Smooth muscle cell (in vitro differentiated cells): ENCODE data around the gene CCNG1. TPM values are rescaled to one million over a fixed set of nuclear protein-coding genes. Genes with fewer than 3 reads are reported as not detected.

Experiments used
- DNase-seq: peaks from one replicate; lab custom pipeline; 2025; ENCODE audit not compliant: unreplicated experiment; lab: John Stamatoyannopoulos, UW
- H2AFZ ChIP-seq: fragments of 200-600 bp; sonication (generic); 2 replicates; pipeline ENCODE4 v1.6.0; 2016; ENCODE audit warnings: antibody characterized with exemption, low read depth, mild to moderate bottlenecking
- H3F3A ChIP-seq: fragments of 200-600 bp; sonication (generic); 2 replicates; pipeline ENCODE4 v1.6.0; 2017; ENCODE audit warnings: antibody characterized with exemption, low read depth
- H3K27ac ChIP-seq: fragments of 200-600 bp; sonication (generic); 2 replicates; pipeline ENCODE4 v1.5.1; 2016; ENCODE audit warnings: low read depth, mild to moderate bottlenecking
- H3K27me3 ChIP-seq: fragments of 200-600 bp; sonication (generic); 2 replicates; pipeline ENCODE4 v1.6.1; 2016; ENCODE audit warnings: low read depth, mild to moderate bottlenecking
- H3K36me3 ChIP-seq: fragments of 200-600 bp; sonication (generic); 2 replicates; pipeline ENCODE4 v1.5.1; 2016; ENCODE audit warnings: low read depth
- H3K4me1 ChIP-seq: fragments of 200-600 bp; sonication (generic); 2 replicates; pipeline ENCODE4 v1.5.1; 2016; ENCODE audit warnings: low read depth
- H3K4me2 ChIP-seq: fragments of 200-600 bp; sonication (generic); 2 replicates; pipeline ENCODE4 v1.6.0; 2016; ENCODE audit warnings: mild to moderate bottlenecking
- H3K4me3 ChIP-seq: fragments of 200-600 bp; sonication (generic); 2 replicates; pipeline ENCODE4 v1.5.1; 2016; ENCODE audit warnings: mild to moderate bottlenecking
- H3K79me2 ChIP-seq: fragments of 200-600 bp; sonication (generic); 2 replicates; pipeline ENCODE4 v1.6.0; 2016; ENCODE audit warnings: low read depth, mild to moderate bottlenecking
- H3K9ac ChIP-seq: fragments of 200-600 bp; sonication (generic); 2 replicates; pipeline ENCODE4 v1.6.0; 2016; ENCODE audit warnings: low read depth
- H3K9me3 ChIP-seq: fragments of 200-600 bp; sonication (generic); replicated peaks from 2 replicates; pipeline ENCODE4 v1.5.1; 2016; ENCODE audit warnings: low read depth
- H4K20me1 ChIP-seq: fragments of 200-600 bp; sonication (generic); 2 replicates; pipeline ENCODE4 v1.6.0; 2016; ENCODE audit warnings: low read depth
- WGBS: methylation state at CpG from one replicate; pipeline ENCODE4 v1.1.7; 2016; ENCODE audit warnings: low lambda C conversion rate; 5-methylcytosine and 5-hydroxymethylcytosine counted together
- polyA plus RNA-seq: library from polyadenylated mRNA; unstranded; fragments of >200 nt; fragmentation: Nextera tagmentation; extraction: Ambion mirVana; gene quantifications from 2 replicates; pipeline ENCODE4 v1.2.1, GENCODE V29; 2016
- total RNA-seq: library from RNA; depleted of rRNA; stranded (reverse); fragments of >200 nt; gene quantifications from 2 replicates; pipeline ENCODE4 v1.2.3, GENCODE V29; 2014
- TF ChIP-seq, protein P1 (sequence below): fragments of 200-600 bp; sonication (generic); IDR thresholded peaks from 2 replicates; pipeline ENCODE4 v1.5.1; 2017; ENCODE audit warnings: borderline replicate concordance, mild to moderate bottlenecking, antibody characterized with exemption; ENCODE audit not compliant: insufficient read depth, poor library complexity, severe bottlenecking

The CCNG1 gene
- total and polyA plus RNA-seq, 2 experiments from 2014 or later, result 114 to 247 TPM

DNA sequence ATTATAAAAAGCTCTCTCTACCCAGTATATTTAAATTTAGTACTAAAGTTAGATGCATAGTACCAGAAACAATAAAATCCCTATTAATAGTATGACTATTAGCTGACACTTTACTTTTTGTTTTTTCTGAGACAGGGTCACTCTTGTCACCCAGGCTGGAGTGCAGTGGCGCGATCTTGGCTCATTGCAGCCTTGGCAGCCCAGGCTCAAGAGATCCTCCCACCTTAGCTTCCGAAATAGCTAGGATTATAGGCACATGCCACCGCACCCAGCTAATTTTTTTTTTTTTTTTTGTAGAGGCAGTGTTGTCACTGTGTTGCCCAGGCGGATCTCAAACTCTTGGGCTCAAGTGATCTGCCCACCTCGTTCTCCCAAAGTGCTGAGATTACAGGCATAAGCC is 8.0 kb downstream of the CCNG1 start:
- Histone ChIP-seq H3K27me3 (no peaks in the 10 kb centered on the region), H3K4me1 (peaks cover 11% of the 10 kb centered on the region), H3K36me3 (peaks cover 44% of the 10 kb centered on the region), H3F3A (peaks cover 13% of the 10 kb centered on the region), H3K27ac (no peak overlapping the region), H4K20me1 (peaks cover 64% of the 10 kb centered on the region), H3K9ac (no peak overlapping the region), H3K4me2 (no peak overlapping the region), H2AFZ (no peak overlapping the region), H3K9me3 (no peaks in the 10 kb centered on the region), H3K4me3 (no peak overlapping the region), H3K79me2 (peaks cover 21% of the 10 kb centered on the region)
- no peak for DNase-seq
- TF ChIP-seq, protein P1, sequence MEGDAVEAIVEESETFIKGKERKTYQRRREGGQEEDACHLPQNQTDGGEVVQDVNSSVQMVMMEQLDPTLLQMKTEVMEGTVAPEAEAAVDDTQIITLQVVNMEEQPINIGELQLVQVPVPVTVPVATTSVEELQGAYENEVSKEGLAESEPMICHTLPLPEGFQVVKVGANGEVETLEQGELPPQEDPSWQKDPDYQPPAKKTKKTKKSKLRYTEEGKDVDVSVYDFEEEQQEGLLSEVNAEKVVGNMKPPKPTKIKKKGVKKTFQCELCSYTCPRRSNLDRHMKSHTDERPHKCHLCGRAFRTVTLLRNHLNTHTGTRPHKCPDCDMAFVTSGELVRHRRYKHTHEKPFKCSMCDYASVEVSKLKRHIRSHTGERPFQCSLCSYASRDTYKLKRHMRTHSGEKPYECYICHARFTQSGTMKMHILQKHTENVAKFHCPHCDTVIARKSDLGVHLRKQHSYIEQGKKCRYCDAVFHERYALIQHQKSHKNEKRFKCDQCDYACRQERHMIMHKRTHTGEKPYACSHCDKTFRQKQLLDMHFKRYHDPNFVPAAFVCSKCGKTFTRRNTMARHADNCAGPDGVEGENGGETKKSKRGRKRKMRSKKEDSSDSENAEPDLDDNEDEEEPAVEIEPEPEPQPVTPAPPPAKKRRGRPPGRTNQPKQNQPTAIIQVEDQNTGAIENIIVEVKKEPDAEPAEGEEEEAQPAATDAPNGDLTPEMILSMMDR, result no peak
- 97% methylated on average over 6 of the region's 6 CpGs for WGBS

DNA sequence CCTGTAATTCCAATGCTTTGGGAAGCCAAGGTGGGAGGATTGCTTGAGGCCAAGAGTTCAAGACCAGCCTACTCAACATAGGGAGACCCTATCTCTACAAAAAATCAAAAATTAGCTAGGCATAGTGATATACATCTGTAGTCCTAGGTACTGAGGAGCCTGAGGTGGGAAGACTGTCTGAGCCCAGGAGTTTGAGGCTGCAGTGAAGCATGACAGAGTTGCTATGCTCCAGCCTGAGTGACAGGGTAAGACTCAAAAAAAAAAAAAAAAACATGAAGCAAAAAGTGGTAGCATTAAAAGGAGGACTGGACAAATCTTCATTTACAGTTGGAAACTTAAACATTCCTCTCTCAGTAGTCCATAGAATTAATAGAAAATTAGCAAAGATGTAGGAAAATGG is 9.8 kb downstream of the CCNG1 start:
- H3K4me2 ChIP-seq, result no peak overlapping the region
- no peak overlapping the region for H3K4me3 ChIP-seq
- no peak for DNase-seq
- no peaks in the 10 kb centered on the region for H3K27me3 ChIP-seq
- no peak overlapping the region for H3K9ac ChIP-seq
- peaks cover 37% of the 10 kb centered on the region for H3K36me3 ChIP-seq
- H4K20me1 ChIP-seq, result peaks cover 46% of the 10 kb centered on the region
- no peaks in the 10 kb centered on the region for H3K9me3 ChIP-seq
- H3K79me2 ChIP-seq, result peaks cover 6% of the 10 kb centered on the region
- peaks cover 13% of the 10 kb centered on the region for H3F3A ChIP-seq
- no peak overlapping the region for H3K27ac ChIP-seq
- no peak overlapping the region for H2AFZ ChIP-seq
- TF ChIP-seq, protein P1, result no peak
- H3K4me1 ChIP-seq, result no peaks in the 10 kb centered on the region

DNA sequence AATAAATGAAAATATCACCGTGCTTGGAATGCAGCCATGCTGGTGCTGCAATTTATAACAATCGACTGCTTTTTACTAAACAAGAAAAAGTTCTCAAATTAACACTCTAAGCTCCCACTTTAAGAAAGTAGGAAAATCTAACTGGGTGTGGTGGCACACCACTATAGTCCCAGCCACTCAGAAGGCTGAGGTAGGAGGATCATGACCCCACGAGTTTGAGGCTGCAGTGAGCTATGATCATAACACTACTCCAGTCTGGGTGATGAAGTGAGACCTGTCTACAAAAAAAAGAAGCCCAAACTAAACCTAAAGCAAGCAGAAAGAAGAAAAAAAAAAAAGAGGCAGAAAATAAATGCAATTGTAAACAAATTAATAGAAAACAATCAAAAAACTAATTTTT is 10.5 kb downstream of the CCNG1 start:
- no peak overlapping the region for H3K9ac ChIP-seq
- peaks cover 6% of the 10 kb centered on the region for H3K79me2 ChIP-seq
- TF ChIP-seq, protein P1, result no peak
- no peak for DNase-seq
- WGBS, result 95% methylated on average over 3 of the region's 3 CpGs
- H3K27ac ChIP-seq, result no peak overlapping the region
- H3K4me3 ChIP-seq, result no peak overlapping the region
- no peak overlapping the region for H2AFZ ChIP-seq
- no peaks in the 10 kb centered on the region for H3K9me3 ChIP-seq
- H3K4me1 ChIP-seq, result no peaks in the 10 kb centered on the region
- H3F3A ChIP-seq, result peaks cover 13% of the 10 kb centered on the region
- peaks cover 39% of the 10 kb centered on the region for H4K20me1 ChIP-seq
- H3K36me3 ChIP-seq, result peaks cover 33% of the 10 kb centered on the region
- H3K4me2 ChIP-seq, result no peak overlapping the region
- no peaks in the 10 kb centered on the region for H3K27me3 ChIP-seq

DNA sequence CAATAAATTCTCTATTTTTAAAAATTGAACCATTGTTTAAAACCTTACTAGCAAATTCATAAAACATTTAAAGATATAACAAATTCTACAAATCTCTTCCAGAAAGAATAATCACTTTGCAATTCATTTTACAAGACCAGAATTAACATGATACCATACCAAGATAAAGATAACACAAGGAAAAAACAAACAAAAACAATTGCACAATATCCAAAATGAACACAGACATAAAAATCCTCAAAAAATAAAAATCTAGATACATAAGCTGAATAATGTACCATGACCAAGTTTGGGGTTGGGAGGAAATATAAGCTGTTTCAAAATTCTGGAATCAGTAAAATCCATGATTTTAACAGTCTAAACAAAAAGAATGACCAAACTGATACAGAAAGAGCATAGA is 11.1 kb downstream of the CCNG1 start:
- TF ChIP-seq, protein P1, result no peak
- no peak overlapping the region for H3K9ac ChIP-seq
- H2AFZ ChIP-seq, result no peak overlapping the region
- no peak overlapping the region for H3K27ac ChIP-seq
- H3K4me1 ChIP-seq, result no peaks in the 10 kb centered on the region
- no peaks in the 10 kb centered on the region for H3K9me3 ChIP-seq
- peaks cover 35% of the 10 kb centered on the region for H4K20me1 ChIP-seq
- peaks cover 13% of the 10 kb centered on the region for H3F3A ChIP-seq
- peaks cover 5% of the 10 kb centered on the region for H3K79me2 ChIP-seq
- peaks cover 32% of the 10 kb centered on the region for H3K36me3 ChIP-seq
- no peak overlapping the region for H3K4me3 ChIP-seq
- no peak overlapping the region for H3K4me2 ChIP-seq
- DNase-seq, result no peak
- no peaks in the 10 kb centered on the region for H3K27me3 ChIP-seq
